K562 (cell line): ENCODE results near the gene HSD11B1. TPM values are rescaled to one million over a fixed set of nuclear protein-coding genes. Genes with fewer than 3 reads are reported as not detected.

ENCODE experiments used
- ATAC-seq: fragments of 200-7000 bp; cut with Tn5 transposase; 3 replicates; pipeline ENCODE4 v1.9.1; 2020; ENCODE audit warnings: moderate library complexity
- BruUV-seq: library from RNA; stranded (reverse); fragments of 400-500 nt; replicated peaks from 2 replicates; lab custom pipeline; 2021; lab: Mats Ljungman, UMichigan
- CTCF ChIA-PET: fragments of 300-600 bp; formaldehyde crosslinking; extraction: SDS; loops from one replicate; lab custom pipeline; 2021; ENCODE audit warnings: low intra/inter-chr PET ratio; lab: Yijun Ruan, JAX
- POLR2A ChIA-PET: fragments of 300-600, 350-650 bp; sonication (Branson Sonifier 250); formaldehyde crosslinking; extraction: SDS; loops from one replicate; lab custom pipeline; 2021; ENCODE audit warnings: antibody characterized with exemption, inconsistent platforms; lab: Yijun Ruan, JAX
- DNase-seq, 4 experiments: peaks; one replicate each; pipeline versions ENCODE4 v3.0.0 to v3.0.0-alpha.2; 2011 to 2018; ENCODE audit warnings: low spot score in 3 of 4, mixed read lengths in 3 of 4; ENCODE audit errors: extremely low read depth in 1 of 4
- FAIRE-seq: peaks from 2 replicates; lab custom pipeline; 2011; peaks lifted over from hg19 to GRCh38; lab: Jason Lieb, UNC
- H2AFZ ChIP-seq: 2 replicates; pipeline ENCODE4 v1.6.0; 2011; ENCODE audit warnings: low read depth, low read length, control low read depth, inconsistent platforms
- H3K27ac ChIP-seq: fragments of 200-600 bp; 3 replicates; pipeline ENCODE4 v1.8.0; 2011; ENCODE audit warnings: low read depth, mild to moderate bottlenecking, control low read depth, inconsistent platforms, low read length, moderate library complexity, mixed read lengths; ENCODE audit errors: extremely low read depth
- H3K27me3 ChIP-seq, 2 experiments: fragments of 300-600 bp in 1 of 2; 2 replicates in 1 of 2; 3 replicates in 1 of 2; pipeline versions ENCODE4 v1.6.0 to v1.8.0; 2011; ENCODE audit warnings: inconsistent platforms in 2 of 2, low read length in 2 of 2, mild to moderate bottlenecking in 1 of 2, mixed read lengths in 1 of 2, moderate library complexity in 1 of 2; ENCODE audit not compliant: control insufficient read depth in 2 of 2, insufficient read depth in 2 of 2
- H3K36me3 ChIP-seq: fragments of 300-600 bp; 3 replicates; pipeline ENCODE4 v1.8.0; 2011; ENCODE audit warnings: mild to moderate bottlenecking, low read length, inconsistent platforms; ENCODE audit not compliant: control insufficient read depth, insufficient read depth
- H3K4me1 ChIP-seq, 2 experiments: fragments of 200-600 bp in 1 of 2; replicated peaks in 1 of 2; 2 replicates in 1 of 2; 3 replicates in 1 of 2; pipeline versions ENCODE4 v1.5.1 to v1.8.0; 2011; ENCODE audit warnings: inconsistent platforms in 2 of 2, low read length in 2 of 2, mild to moderate bottlenecking in 1 of 2, mixed read lengths in 1 of 2, moderate library complexity in 1 of 2; ENCODE audit not compliant: control insufficient read depth in 2 of 2, insufficient read depth in 2 of 2
- H3K4me2 ChIP-seq: 2 replicates; pipeline ENCODE4 v1.6.1; 2011; ENCODE audit warnings: low read length, control low read depth, inconsistent platforms, mixed read lengths; ENCODE audit not compliant: insufficient read depth
- H3K4me3 ChIP-seq: fragments of 200-600 bp; sonication (generic), shearing (Covaris generic); 2 replicates; pipeline ENCODE4 v1.5.1; 2016; ENCODE audit warnings: control low read depth, inconsistent platforms
- H3K79me2 ChIP-seq: fragments of 200-600 bp; 3 replicates; pipeline ENCODE4 v1.8.0; 2011; ENCODE audit warnings: low read length, inconsistent platforms; ENCODE audit not compliant: control insufficient read depth, insufficient read depth
- H3K9ac ChIP-seq, 2 experiments: 2 replicates each; pipeline versions ENCODE4 v1.6.0 to v1.6.1; 2011; ENCODE audit warnings: low read depth in 2 of 2, low read length in 2 of 2, control low read depth in 1 of 2, inconsistent platforms in 1 of 2, mild to moderate bottlenecking in 1 of 2, mixed read lengths in 1 of 2; ENCODE audit not compliant: insufficient read depth in 1 of 2
- H3K9me1 ChIP-seq: one replicate; pipeline ENCODE4 v1.6.0; 2011; ENCODE audit warnings: inconsistent platforms, mild to moderate bottlenecking, low read length, moderate library complexity; ENCODE audit not compliant: control insufficient read depth, insufficient read depth
- H3K9me3 ChIP-seq: replicated peaks from 2 replicates; pipeline ENCODE4 v1.5.1; 2011; ENCODE audit warnings: low read depth, low read length, inconsistent platforms; ENCODE audit not compliant: control insufficient read depth, insufficient read depth
- H4K20me1 ChIP-seq: replicated peaks from 2 replicates; pipeline ENCODE4 v1.6.1; 2011; ENCODE audit warnings: low read length, inconsistent platforms, mixed read lengths; ENCODE audit not compliant: control insufficient read depth, insufficient read depth
- BCOR ChIP-seq: fragments of 450-650 bp; IDR thresholded peaks from 2 replicates; pipeline ENCODE4 v1.6.1; 2016
- BRCA1 ChIP-seq, 2 experiments: fragments of 450-650 bp in 1 of 2; sonication (generic) in 1 of 2; formaldehyde crosslinking in 1 of 2; IDR thresholded peaks; 2 replicates each; pipeline versions ENCODE4 v1.5.0 to v1.6.1; 2017 to 2020; ENCODE audit warnings: mild to moderate bottlenecking in 1 of 2, missing genetic modification reagents in 1 of 2
- CREB5 ChIP-seq: fragments of 250-450 bp; sonication (Bioruptor Pico); IDR thresholded peaks from 2 replicates; pipeline ENCODE4 v1.5.0; 2020; ENCODE audit warnings: mild to moderate bottlenecking
- FOSL1 ChIP-seq: fragments of 200-800 bp; sonication (Bioruptor generic); conservative IDR thresholded peaks from 2 replicates; pipeline ENCODE4 v1.6.1; 2016; ENCODE audit warnings: missing genetic modification characterization, missing compliant biosample characterization
- KAT2B ChIP-seq: IDR thresholded peaks from one replicate; pipeline ENCODE4 v1.6.1; 2012; ENCODE audit warnings: low read depth, mild to moderate bottlenecking, control low read depth, inconsistent platforms, low read length, moderate library complexity
- L3MBTL2 ChIP-seq: fragments of 450-650 bp; IDR thresholded peaks from 2 replicates; pipeline ENCODE4 v1.6.1; 2016; ENCODE audit warnings: mild to moderate bottlenecking, moderate library complexity
- MCM2 ChIP-seq: fragments of 450-650 bp; IDR thresholded peaks from 2 replicates; pipeline ENCODE4 v1.6.1; 2017; ENCODE audit warnings: low read depth, mild to moderate bottlenecking
- PRMT5 ChIP-seq: sonication (generic); formaldehyde crosslinking; IDR thresholded peaks from 2 replicates; pipeline ENCODE4 v1.5.0; 2020; ENCODE audit warnings: missing genetic modification reagents
- TEAD4 ChIP-seq, 2 experiments: sonication (generic) in 1 of 2; formaldehyde crosslinking in 1 of 2; IDR thresholded peaks; 2 replicates each; pipeline versions ENCODE4 v1.6.1 to v1.8.0; 2012 to 2022; ENCODE audit warnings: borderline replicate concordance in 1 of 2, inconsistent platforms in 1 of 2, low read length in 1 of 2, mild to moderate bottlenecking in 1 of 2, missing genetic modification reagents in 1 of 2
- THAP12 ChIP-seq: fragments of 250-450 bp; sonication (Bioruptor Pico); IDR thresholded peaks from 2 replicates; pipeline ENCODE4 v1.9.0; 2021; ENCODE audit warnings: mild to moderate bottlenecking, inconsistent platforms
- ZNF174 ChIP-seq: fragments of 250-450 bp; sonication (Bioruptor Pico); IDR thresholded peaks from 2 replicates; pipeline ENCODE4 v1.4.0; 2020; ENCODE audit warnings: mild to moderate bottlenecking
- ZNF57 ChIP-seq: fragments of 450-650 bp; formaldehyde crosslinking; IDR thresholded peaks from 2 replicates; pipeline ENCODE4 v1.4.0; 2020; ENCODE audit warnings: mild to moderate bottlenecking, moderate library complexity
- ZNF79 ChIP-seq: fragments of 250-450 bp; sonication (Bioruptor Pico); IDR thresholded peaks from 2 replicates; pipeline ENCODE4 v1.4.0; 2020; ENCODE audit warnings: low read depth, mild to moderate bottlenecking, moderate library complexity
- WGBS: fragments of 100-300 bp; shearing (Covaris generic); methylation state at CpG from one replicate; pipeline ENCODE4 v1.1.6; 2016; ENCODE audit warnings: low coverage, mixed read lengths; ENCODE audit not compliant: insufficient coverage; ENCODE audit errors: missing lambda C conversion rate; 5-methylcytosine and 5-hydroxymethylcytosine counted together
- in situ Hi-C: fragments of 300-500 bp; cut with MboI; formaldehyde crosslinking; loops from 4 replicates; pipeline ENCODE4 v1.15.0; 2018; ENCODE audit warnings: inconsistent platforms, mixed read lengths
- intact Hi-C: fragments of 100-400 bp; cut with micrococcal nuclease; formaldehyde crosslinking; loops from 2 replicates; pipeline ENCODE4 v1.14.2; 2022
- polyA plus RNA-seq, 8 experiments: library from polyadenylated mRNA; depleted of rRNA in 4 of 8; stranded (reverse) in 5 of 8; unstranded in 3 of 8; fragments of >200 nt; fragmentation: Nextera tagmentation in 2 of 8; fragmentation: Illumina TruSeq in 1 of 8; extraction: Ambion mirVana in 2 of 8; extraction: Trizol in 1 of 8; gene quantifications; 2 replicates each; pipeline versions ENCODE4 v1.2.1 to v1.2.3, GENCODE V29; 2011 to 2014; ENCODE audit warnings: inconsistent platforms in 1 of 8, missing spikeins in 1 of 8
- total RNA-seq, 7 experiments: library from RNA; depleted of rRNA in 6 of 7; stranded (reverse); fragments of >200 nt in 6 of 7; fragmentation: Illumina TruSeq in 2 of 7; extraction: Trizol in 2 of 7; gene quantifications; 2 replicates each; pipeline versions ENCODE4 v1.2.1 to v1.2.3, GENCODE V29; 2011 to 2021; ENCODE audit warnings: low replicate concordance in 1 of 7

HSD11B1 gene
- total and polyA plus RNA-seq, 9 of the 15 experiments (the other 6 are each of a cell fraction or from before 2014, with no cell fraction given), result 0.04 to 0.16 TPM; not detected in 7

DNA sequence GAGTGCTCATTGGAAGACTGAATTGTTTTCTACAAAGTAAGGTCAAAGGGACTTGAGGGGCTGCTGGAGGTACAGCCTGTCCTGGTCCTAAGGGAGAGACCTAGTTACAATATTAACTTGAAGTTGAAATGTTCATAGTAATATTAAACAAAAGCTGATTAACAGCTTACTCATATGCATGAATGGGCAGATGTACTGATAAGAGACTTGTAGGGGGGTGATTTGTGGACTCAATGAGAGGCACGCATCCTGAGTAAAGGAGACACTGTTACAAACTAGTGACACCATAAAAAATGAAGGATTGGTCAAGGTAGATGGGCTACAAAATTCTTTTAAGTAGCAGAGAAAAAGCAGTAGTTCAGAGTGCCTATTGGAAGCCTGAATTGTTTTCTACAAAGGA, 2.7 kb downstream of the HSD11B1 start:
- H3K9ac ChIP-seq, result no peak overlapping the region
- H3K27me3 ChIP-seq, result peaks cover 8 to 11% of the 10 kb centered on the region in 2 experiments; a peak in 4 of 5 replicates
- no peaks in the 10 kb centered on the region for H3K79me2 ChIP-seq
- no peak overlapping the region for H3K4me3 ChIP-seq
- no peak overlapping the region for H2AFZ ChIP-seq
- no peaks in the 10 kb centered on the region for H4K20me1 ChIP-seq
- CTCF ChIA-PET, result no interaction called here
- no peak overlapping the region for H3K27ac ChIP-seq
- WGBS, result 0% methylated on average over 1 of the region's 1 CpG
- TF ChIP-seq PRMT5 (CRISPR knock-in tag) (no peak), TEAD4 (IDR thresholded peaks at IDR 0.05; ENCODE audit: low read length) (no peak), TEAD4 (CRISPR knock-in tag; IDR thresholded peaks at IDR 0.05; ENCODE audit: borderline replicate concordance) (no peak), CREB5 (CRISPR knock-in tag) (no peak), ZNF79 (CRISPR knock-in tag) (no peak), L3MBTL2 (no peak), BRCA1 (IDR thresholded peaks at IDR 0.05) (no peak), BRCA1 (CRISPR knock-in tag; IDR thresholded peaks at IDR 0.05) (no peak), FOSL1 (tag) (no peak), ZNF57 (CRISPR knock-in tag) (no peak), MCM2 (no peak), THAP12 (no peak), BCOR (no peak), KAT2B (no peak), ZNF174 (CRISPR knock-in tag) (no peak)
- TF ChIP-seq, all 486 proteins: peak for 0
- Histone ChIP-seq H3K9me1 (no peaks in the 10 kb centered on the region), H3K9me3 (no peaks in the 10 kb centered on the region), H3K4me1 (no peaks in the 10 kb centered on the region), H3K36me3 (no peaks in the 10 kb centered on the region), H3K4me2 (no peak overlapping the region)
- no TSS peak for BruUV-seq
- ATAC-seq (no peak), FAIRE-seq (no peak), DNase-seq (no peak)
- intact Hi-C loops (no loop called here), in situ Hi-C loops (no loop called here)
- POLR2A ChIA-PET, result interaction anchor here (1.0 kb wide), 1 partner anchor 39 kb away, joined by 4 read pairs; no protein-coding TSS in a partner anchor
